ENCODE data around the gene KLF14. TPM values are rescaled to one million over a fixed set of nuclear protein-coding genes. Genes with fewer than 3 reads are reported as not detected.
A peak's percentile ranks its signal among the peaks of the same experiment; 100 is the strongest.
"Not testable (repeated sequence)": the region's sequence is repeated elsewhere in the genome, so short reads cannot be mapped to it uniquely, and the experiment has no call there.

KLF14 gene
- 0.11 TPM for total RNA-seq
- long read RNA-seq, result 0 reads

DNA sequence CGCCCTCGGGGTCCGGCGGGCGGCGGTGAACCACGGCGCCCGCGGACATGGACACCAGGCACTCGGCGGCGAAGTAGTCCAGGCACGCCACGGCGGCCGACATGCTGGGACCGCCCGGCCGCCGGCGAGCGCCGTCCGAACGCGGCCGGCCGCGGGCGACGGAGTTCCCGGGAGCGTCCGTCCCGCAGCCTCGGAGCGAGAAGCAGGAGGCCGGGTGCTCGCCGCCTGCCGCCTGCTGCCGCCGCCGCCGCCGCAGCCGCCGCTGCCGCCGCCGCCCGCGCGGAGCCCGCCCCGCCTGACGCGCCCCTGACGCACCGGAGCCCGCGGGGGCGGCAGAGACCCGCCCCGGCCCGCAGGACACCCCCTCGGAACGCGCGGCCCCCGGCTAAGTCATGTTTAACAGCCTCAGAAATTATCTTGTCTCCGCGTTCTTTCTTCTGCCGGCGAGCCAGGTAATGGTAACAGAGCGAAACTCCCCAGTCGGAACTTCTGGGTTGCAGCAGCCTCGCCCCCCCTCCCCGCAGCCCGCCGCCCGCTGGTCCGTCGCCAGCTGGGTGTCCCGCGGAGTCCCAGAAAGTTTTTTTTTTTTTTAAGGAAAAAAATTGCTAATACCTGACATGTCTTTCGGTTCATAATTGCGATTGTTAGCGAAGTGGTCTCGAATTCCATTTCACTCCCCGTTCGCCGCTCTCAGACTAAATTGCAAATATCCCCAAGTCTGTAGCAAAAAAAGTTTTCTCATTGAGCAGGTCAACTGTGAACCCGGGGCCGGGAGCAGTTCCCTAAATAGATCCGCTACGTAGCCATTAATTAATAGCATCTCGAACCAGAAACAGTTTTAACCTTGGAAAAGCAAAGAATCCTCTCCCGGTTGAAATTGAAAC is at the start of gene KLF14:
TSS of gene KLF14 (minus strand) at position 277 of the 884 bp plus-strand sequence. CDS start at position 103, 174 bp downstream.
- TF ChIP-seq, protein P1, sequence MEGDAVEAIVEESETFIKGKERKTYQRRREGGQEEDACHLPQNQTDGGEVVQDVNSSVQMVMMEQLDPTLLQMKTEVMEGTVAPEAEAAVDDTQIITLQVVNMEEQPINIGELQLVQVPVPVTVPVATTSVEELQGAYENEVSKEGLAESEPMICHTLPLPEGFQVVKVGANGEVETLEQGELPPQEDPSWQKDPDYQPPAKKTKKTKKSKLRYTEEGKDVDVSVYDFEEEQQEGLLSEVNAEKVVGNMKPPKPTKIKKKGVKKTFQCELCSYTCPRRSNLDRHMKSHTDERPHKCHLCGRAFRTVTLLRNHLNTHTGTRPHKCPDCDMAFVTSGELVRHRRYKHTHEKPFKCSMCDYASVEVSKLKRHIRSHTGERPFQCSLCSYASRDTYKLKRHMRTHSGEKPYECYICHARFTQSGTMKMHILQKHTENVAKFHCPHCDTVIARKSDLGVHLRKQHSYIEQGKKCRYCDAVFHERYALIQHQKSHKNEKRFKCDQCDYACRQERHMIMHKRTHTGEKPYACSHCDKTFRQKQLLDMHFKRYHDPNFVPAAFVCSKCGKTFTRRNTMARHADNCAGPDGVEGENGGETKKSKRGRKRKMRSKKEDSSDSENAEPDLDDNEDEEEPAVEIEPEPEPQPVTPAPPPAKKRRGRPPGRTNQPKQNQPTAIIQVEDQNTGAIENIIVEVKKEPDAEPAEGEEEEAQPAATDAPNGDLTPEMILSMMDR (IDR thresholded peaks at IDR 0.05; ENCODE audit: borderline replicate concordance), result no peak
- peak within 1 kb of the TSS; percentile 35 for H3K27ac ChIP-seq (replicated peaks)
- peaks cover 23% of the 10 kb centered on the region for H3K36me3 ChIP-seq
- peak; percentile 12 for DNase-seq
- H3K4me3 ChIP-seq, result peak within 1 kb of the TSS; percentile 64
- H3K4me1 ChIP-seq, result no peaks in the 10 kb centered on the region
- H3K27me3 ChIP-seq (ENCODE audit: low read depth), result peaks cover 99% of the 10 kb centered on the region
- H3K9me3 ChIP-seq (replicated peaks), result peaks cover 53% of the 10 kb centered on the region
- intact Hi-C loops (cut with micrococcal nuclease), result no loop called here

DNA sequence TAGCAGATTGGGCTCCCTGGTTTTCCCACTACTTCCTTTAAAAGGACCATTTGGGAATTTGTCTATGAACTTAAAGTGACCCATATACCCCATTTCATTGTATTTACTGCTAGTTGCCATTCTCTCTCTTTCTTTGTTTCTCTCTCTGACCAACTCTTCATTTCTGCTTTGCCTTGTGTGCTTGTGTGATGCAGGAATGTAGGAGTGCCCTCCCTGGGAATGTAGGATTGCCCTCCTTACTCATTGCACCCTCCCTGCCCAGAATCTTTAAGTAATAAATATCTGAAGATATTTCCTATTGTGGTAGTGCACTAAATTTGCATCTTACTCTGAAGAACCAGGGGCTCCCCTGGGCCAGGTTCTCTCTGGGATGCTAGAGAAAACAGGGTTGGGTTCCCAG is 47.3 kb upstream of the KLF14 start:
- DNase-seq, result no peak
- TF ChIP-seq, protein P1 (IDR thresholded peaks at IDR 0.05; ENCODE audit: borderline replicate concordance), result no peak
- Histone ChIP-seq H3K27ac (replicated peaks) (no peak overlapping the region), H3K4me1 (no peaks in the 10 kb centered on the region), H3K36me3 (no peaks in the 10 kb centered on the region), H3K4me3 (no peak overlapping the region), H3K27me3 (ENCODE audit: low read depth) (peaks cover 32% of the 10 kb centered on the region), H3K9me3 (replicated peaks) (peaks cover 15% of the 10 kb centered on the region)
- intact Hi-C loops (cut with micrococcal nuclease), result no loop called here

DNA sequence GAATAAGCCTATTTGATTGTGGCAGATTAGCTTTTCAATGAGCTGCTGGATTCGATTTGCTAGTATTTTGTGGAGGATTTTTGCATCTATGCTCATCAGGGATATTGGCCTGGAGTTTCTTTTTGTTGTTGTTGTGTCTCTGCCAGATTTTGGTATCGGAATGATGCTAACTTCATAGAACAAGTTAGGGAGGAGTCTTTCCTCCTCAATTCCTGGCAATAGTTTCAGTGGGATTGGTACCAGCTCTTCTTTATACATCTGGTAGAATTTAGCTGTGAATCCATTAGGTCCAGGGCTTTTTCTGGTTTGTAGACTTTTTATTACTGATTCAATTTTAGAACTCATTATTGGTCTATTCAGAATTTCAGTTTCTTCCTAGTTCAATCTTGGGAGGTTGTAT is 43.4 kb upstream of the KLF14 start:
- Histone ChIP-seq H3K36me3 (no peaks in the 10 kb centered on the region), H3K9me3 (replicated peaks) (peaks cover 23% of the 10 kb centered on the region), H3K27ac (replicated peaks) (no peak overlapping the region), H3K4me1 (no peaks in the 10 kb centered on the region), H3K4me3 (no peak overlapping the region), H3K27me3 (ENCODE audit: low read depth) (peaks cover 26% of the 10 kb centered on the region)
- DNase-seq, result no peak
- intact Hi-C loops (cut with micrococcal nuclease), result no loop called here
- TF ChIP-seq, protein P1 (IDR thresholded peaks at IDR 0.05; ENCODE audit: borderline replicate concordance), result no peak

DNA sequence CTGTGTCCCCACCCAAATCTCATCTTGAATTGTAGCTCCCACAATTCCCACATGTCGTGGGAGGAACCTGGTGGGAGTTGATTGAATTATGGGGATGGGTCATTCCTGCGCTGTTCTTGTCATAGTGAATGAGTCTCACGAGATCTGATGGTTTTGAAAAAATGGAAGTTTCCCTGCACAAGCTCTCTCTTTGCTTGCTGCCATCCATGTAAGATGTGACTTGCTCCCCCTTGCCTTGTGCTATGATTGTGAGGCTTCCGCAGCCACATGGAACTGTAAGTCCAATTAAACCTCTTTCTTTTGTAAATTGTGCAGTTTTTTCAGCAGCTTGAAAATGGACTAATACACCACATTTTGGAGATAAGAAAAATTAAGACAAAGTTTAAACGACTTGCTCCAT is 38.4 kb upstream of the KLF14 start:
- H3K4me1 ChIP-seq; H3K36me3 ChIP-seq; H3K27ac ChIP-seq (replicated peaks); DNase-seq; H3K4me3 ChIP-seq; H3K27me3 ChIP-seq (ENCODE audit: low read depth); intact Hi-C loops (cut with micrococcal nuclease): not testable (repeated sequence)
- peaks cover 53% of the 10 kb centered on the region for H3K9me3 ChIP-seq (replicated peaks)

DNA sequence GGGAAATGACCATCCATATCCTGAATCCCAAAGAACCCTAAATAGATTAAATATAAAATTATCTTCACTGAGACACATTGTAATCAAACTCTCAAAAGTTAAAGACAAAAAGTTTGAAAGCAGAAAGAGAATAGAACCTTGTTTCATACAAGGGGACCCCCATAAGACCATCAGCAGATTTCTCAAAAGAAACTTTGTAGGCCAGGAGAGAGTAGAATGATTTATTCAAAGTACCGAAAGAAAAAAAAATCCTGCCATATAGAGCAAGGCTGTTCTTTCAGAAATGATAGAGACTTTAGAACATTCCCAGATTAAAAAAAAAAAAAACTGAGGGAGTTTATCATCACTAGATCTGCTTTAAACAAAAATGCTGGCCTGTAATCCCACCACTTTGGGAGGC is 34.8 kb upstream of the KLF14 start:
- Histone ChIP-seq H3K9me3 (replicated peaks) (peaks cover 59% of the 10 kb centered on the region), H3K4me3 (no peak overlapping the region), H3K27ac (replicated peaks) (no peak overlapping the region), H3K4me1 (no peaks in the 10 kb centered on the region), H3K27me3 (ENCODE audit: low read depth) (peaks cover 2% of the 10 kb centered on the region), H3K36me3 (no peaks in the 10 kb centered on the region)
- TF ChIP-seq, protein P1 (IDR thresholded peaks at IDR 0.05; ENCODE audit: borderline replicate concordance), result no peak
- intact Hi-C loops (cut with micrococcal nuclease), result no loop called here
- no peak for DNase-seq

DNA sequence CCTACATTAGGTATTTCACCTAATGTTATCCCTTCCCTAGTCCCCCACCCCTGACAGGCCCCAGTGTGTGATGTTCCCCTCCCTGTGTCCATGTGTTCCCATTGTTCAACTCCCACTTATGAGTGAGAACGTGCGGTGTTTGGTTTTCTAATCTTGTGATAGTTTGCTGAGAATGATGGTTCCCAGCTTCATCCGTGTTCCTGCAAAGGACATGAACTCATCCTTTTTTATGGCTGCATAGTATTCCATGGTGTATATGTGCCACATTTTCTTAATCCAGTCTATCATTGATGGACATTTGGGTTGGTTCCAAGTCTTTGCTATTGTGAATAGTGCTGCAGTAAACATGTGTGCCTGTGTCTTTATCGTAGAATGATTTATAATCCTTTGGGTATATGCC is 30.6 kb upstream of the KLF14 start:
- H3K4me3 ChIP-seq; DNase-seq; H3K36me3 ChIP-seq; H3K27ac ChIP-seq (replicated peaks); H3K27me3 ChIP-seq (ENCODE audit: low read depth); intact Hi-C loops (cut with micrococcal nuclease); H3K4me1 ChIP-seq: not testable (repeated sequence)
- H3K9me3 ChIP-seq (replicated peaks), result peaks cover 24% of the 10 kb centered on the region
